Trophoblast cell (in vitro differentiated cells and primary cell): ENCODE measurements around the gene TBC1D16.

Experiments used
- DNase-seq, 2 donors: peaks; one replicate each; pipeline ENCODE4 v3.0.0-alpha.2; 2016
- H2AFZ ChIP-seq: 2 replicates; pipeline ENCODE4 v1.6.1; 2013; ENCODE audit warnings: low read length, moderate library complexity, mild to moderate bottlenecking; ENCODE audit not compliant: insufficient read depth, poor library complexity
- H2AK5ac ChIP-seq: 2 replicates; pipeline ENCODE4 v1.6.1; 2013; ENCODE audit warnings: mild to moderate bottlenecking, low read length
- H2BK120ac ChIP-seq: 2 replicates; pipeline ENCODE4 v1.6.1; 2013; ENCODE audit warnings: low read length, mild to moderate bottlenecking, moderate library complexity; ENCODE audit not compliant: insufficient read depth, poor library complexity
- H2BK12ac ChIP-seq: 2 replicates; pipeline ENCODE4 v1.6.1; 2013; ENCODE audit warnings: mild to moderate bottlenecking, low read length, moderate library complexity
- H2BK5ac ChIP-seq: 2 replicates; pipeline ENCODE4 v1.6.1; 2013; ENCODE audit warnings: low read length, low read depth, moderate library complexity, mild to moderate bottlenecking; ENCODE audit not compliant: poor library complexity
- H3K14ac ChIP-seq: 2 replicates; pipeline ENCODE4 v1.6.1; 2013; ENCODE audit warnings: mild to moderate bottlenecking, low read length
- H3K18ac ChIP-seq: 2 replicates; pipeline ENCODE4 v1.6.1; 2013; ENCODE audit warnings: mild to moderate bottlenecking, low read length
- H3K23ac ChIP-seq: 2 replicates; pipeline ENCODE4 v1.6.1; 2013; ENCODE audit warnings: low read length
- H3K27ac ChIP-seq: 2 replicates; pipeline ENCODE4 v1.5.1; 2013; ENCODE audit warnings: low read depth, mild to moderate bottlenecking, inconsistent platforms, low read length, moderate library complexity
- H3K27me3 ChIP-seq: 2 replicates; pipeline ENCODE4 v1.6.1; 2013; ENCODE audit warnings: inconsistent platforms, mild to moderate bottlenecking, low read length, moderate library complexity; ENCODE audit not compliant: insufficient read depth
- H3K36me3 ChIP-seq, 2 experiments: 1 replicate in 1 of 2; 2 replicates in 1 of 2; pipeline ENCODE4 v1.6.1; 2013; ENCODE audit warnings: low read length in 2 of 2, mild to moderate bottlenecking in 2 of 2, moderate library complexity in 1 of 2; ENCODE audit not compliant: insufficient read depth in 2 of 2, control insufficient read depth in 1 of 2
- H3K4ac ChIP-seq: 2 replicates; pipeline ENCODE4 v1.6.1; 2013; ENCODE audit warnings: low read depth, mild to moderate bottlenecking, low read length, moderate library complexity
- H3K4me1 ChIP-seq, 2 experiments: 1 replicate in 1 of 2; 2 replicates in 1 of 2; pipeline ENCODE4 v1.6.1; 2013; ENCODE audit warnings: low read length in 2 of 2, mild to moderate bottlenecking in 2 of 2, moderate library complexity in 1 of 2; ENCODE audit not compliant: insufficient read depth in 2 of 2, control insufficient read depth in 1 of 2
- H3K4me2 ChIP-seq: 2 replicates; pipeline ENCODE4 v1.6.1; 2013; ENCODE audit warnings: inconsistent platforms, mild to moderate bottlenecking, low read length, moderate library complexity
- H3K4me3 ChIP-seq: 2 replicates; pipeline ENCODE4 v1.5.1; 2013; ENCODE audit warnings: mild to moderate bottlenecking, low read depth, low read length, inconsistent platforms
- H3K79me1 ChIP-seq: one replicate; pipeline ENCODE4 v1.6.1; 2013; ENCODE audit warnings: low read length
- H3K79me2 ChIP-seq: 2 replicates; pipeline ENCODE4 v1.6.1; 2013; ENCODE audit warnings: low read length, mild to moderate bottlenecking; ENCODE audit not compliant: control insufficient read depth, insufficient read depth, poor library complexity
- H3K9ac ChIP-seq: 2 replicates; pipeline ENCODE4 v1.6.1; 2013; ENCODE audit warnings: mild to moderate bottlenecking, low read length
- H3K9me3 ChIP-seq: 2 replicates; pipeline ENCODE4 v1.6.1; 2013; ENCODE audit warnings: low read depth, mild to moderate bottlenecking, control low read depth, inconsistent platforms, low read length; ENCODE audit not compliant: insufficient read depth
- H4K12ac ChIP-seq: 2 replicates; pipeline ENCODE4 v1.6.1; 2013; ENCODE audit warnings: low read depth, mild to moderate bottlenecking, low read length, moderate library complexity
- H4K8ac ChIP-seq: 2 replicates; pipeline ENCODE4 v1.6.1; 2013; ENCODE audit warnings: low read depth, mild to moderate bottlenecking, low read length, moderate library complexity
- H4K91ac ChIP-seq: one replicate; pipeline ENCODE4 v1.6.1; 2013; ENCODE audit warnings: low read depth, mild to moderate bottlenecking, low read length, moderate library complexity
- WGBS: extraction: QIAGEN DNeasy Blood & Tissue Kit; methylation state at CpG from one replicate; pipeline ENCODE4 v1.1.7; 2013; ENCODE audit warnings: missing lambda C conversion rate; ENCODE audit not compliant: insufficient read length, insufficient coverage; ENCODE audit errors: extremely low coverage; 5-methylcytosine and 5-hydroxymethylcytosine counted together

TBC1D16 gene

DNA sequence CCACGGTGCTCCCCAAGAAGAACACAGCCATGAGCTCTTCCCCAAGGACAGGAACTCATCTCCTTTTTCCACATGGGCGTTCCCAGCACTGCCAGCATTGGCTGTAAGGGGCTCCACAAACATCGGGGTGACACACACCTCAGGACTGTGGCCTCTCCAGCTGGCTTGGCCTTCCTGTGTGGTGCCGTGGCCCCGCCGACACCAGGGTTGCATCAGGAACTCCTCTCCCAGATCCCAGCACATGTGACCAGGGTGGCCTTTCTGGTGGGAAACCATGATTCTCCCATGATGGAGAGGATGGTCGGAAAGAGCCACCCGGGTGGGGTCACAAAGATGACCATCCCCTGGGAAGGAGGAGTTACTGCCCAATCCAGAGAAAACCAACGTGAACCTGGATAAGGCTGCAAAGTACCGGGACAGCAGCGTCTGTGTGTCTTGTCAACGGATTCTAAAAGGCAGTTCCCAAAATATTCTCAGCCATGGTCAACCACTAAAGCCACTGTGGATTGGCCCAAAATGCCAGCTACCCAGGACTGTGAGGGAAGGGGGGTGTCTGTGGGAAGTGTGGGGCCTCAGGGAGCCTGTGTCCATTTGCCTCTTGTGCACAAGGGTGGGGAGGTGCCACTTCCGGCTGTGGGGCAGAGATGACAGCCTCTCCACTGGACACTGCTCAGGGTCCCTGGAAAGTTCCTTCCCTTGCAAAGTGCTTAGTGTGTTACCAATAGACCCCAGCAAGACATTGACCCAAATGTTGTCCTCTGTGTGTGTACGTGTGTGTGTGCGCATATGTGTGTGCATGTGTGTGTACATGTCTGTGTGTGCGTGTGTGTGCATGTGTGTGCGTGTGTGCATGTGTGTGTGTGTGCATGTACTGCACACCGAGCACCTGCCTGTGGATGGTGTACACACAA is 118.4 kb downstream of the TBC1D16 start:
- H3K27me3 ChIP-seq, result no peaks in the 10 kb centered on the region
- H3K79me2 ChIP-seq, result no peaks in the 10 kb centered on the region
- H3K18ac ChIP-seq, result no peak overlapping the region
- no peak overlapping the region for H2AK5ac ChIP-seq
- H3K9ac ChIP-seq, result no peak overlapping the region
- no peak overlapping the region for H3K27ac ChIP-seq
- H2AFZ ChIP-seq, result no peak overlapping the region
- no peak overlapping the region for H2BK120ac ChIP-seq
- no CpG with 5 or more reads among the region's 18 CpGs for WGBS
- no peak overlapping the region for H3K4ac ChIP-seq
- no peak overlapping the region for H4K91ac ChIP-seq
- H3K4me2 ChIP-seq, result no peak overlapping the region
- H3K14ac ChIP-seq, result no peak overlapping the region
- no peak overlapping the region for H2BK12ac ChIP-seq
- H3K23ac ChIP-seq, result no peak overlapping the region
- no peak overlapping the region for H4K12ac ChIP-seq
- peaks cover 7% of the 10 kb centered on the region for H3K9me3 ChIP-seq
- H2BK5ac ChIP-seq, result no peak overlapping the region
- H3K4me3 ChIP-seq, result no peak overlapping the region
- H3K79me1 ChIP-seq, result no peaks in the 10 kb centered on the region
- DNase-seq, result no peak
- H3K4me1 ChIP-seq, result peaks cover 5 to 6% of the 10 kb centered on the region in 2 experiments
- H4K8ac ChIP-seq, result no peak overlapping the region
- H3K36me3 ChIP-seq, result no peaks in the 10 kb centered on the region

DNA sequence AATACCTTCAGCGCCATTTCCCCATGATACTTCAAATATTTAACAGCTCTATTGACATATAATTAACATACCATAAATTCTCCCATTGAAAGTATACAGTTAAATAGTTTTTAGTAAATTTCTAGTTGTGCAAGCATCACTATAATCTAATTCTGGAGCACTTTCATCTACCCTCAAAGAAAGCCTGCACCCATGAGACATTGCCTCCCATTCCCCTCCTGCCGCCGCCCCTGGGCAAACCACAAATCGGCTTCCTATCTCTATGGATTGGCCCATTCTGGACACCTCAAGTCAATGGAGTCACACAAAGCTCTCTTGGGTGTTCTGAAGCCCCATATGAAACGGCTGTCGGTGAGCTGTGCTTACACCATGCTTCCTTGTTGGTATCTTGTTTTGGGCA is 119.2 kb downstream of the TBC1D16 start:
- Histone ChIP-seq H2BK120ac (no peak overlapping the region), H3K4ac (no peak overlapping the region), H3K4me2 (no peak overlapping the region), H4K91ac (no peak overlapping the region), H3K18ac (no peak overlapping the region), H2AK5ac (no peak overlapping the region), H2BK12ac (no peak overlapping the region), H3K4me3 (no peak overlapping the region), H3K9me3 (peaks cover 7% of the 10 kb centered on the region), H3K36me3 (no peaks in the 10 kb centered on the region), H2AFZ (no peak overlapping the region), H4K12ac (no peak overlapping the region), H3K23ac (no peak overlapping the region), H3K9ac (no peak overlapping the region), H2BK5ac (no peak overlapping the region), H3K27ac (no peak overlapping the region), H3K14ac (no peak overlapping the region), H3K79me2 (no peaks in the 10 kb centered on the region), H3K4me1 (peaks cover 5 to 6% of the 10 kb centered on the region in 2 experiments), H3K27me3 (no peaks in the 10 kb centered on the region), H3K79me1 (no peaks in the 10 kb centered on the region), H4K8ac (no peak overlapping the region)
- no CpG with 5 or more reads among the region's 6 CpGs for WGBS
- DNase-seq, result peak; percentile 37 to 75

DNA sequence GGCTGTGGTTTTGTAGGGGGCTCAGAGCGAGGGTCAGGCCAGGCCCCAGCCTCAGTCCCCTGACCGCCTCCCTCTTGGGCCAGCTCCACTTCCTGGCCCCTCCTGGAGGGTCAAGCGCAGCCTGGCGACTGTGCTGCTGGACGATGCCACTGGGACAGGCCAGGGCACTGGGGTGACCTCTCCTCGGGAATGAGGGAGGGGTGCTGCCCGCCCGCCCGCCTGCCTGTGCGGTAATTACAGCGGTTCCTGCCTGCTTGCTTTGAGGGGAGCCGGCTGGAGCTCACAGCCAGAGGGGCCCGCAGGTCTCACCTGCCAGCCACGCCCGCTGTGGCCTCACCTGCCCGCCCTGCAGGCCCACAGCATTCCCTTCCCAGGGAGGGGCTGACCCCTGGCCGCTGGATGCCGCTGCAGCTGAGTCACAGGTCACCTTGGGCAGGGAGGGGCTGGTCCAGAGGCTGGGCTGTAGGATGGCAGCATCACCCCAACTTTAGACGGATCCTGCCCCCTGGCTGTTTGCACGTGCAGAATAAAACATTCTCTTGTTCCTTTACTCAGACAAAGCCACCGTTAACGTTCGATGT is 119.7 kb downstream of the TBC1D16 start:
- H3K4me2 ChIP-seq, result no peak overlapping the region
- H2BK120ac ChIP-seq, result no peak overlapping the region
- no peak overlapping the region for H3K4ac ChIP-seq
- H2AK5ac ChIP-seq, result no peak overlapping the region
- H3K18ac ChIP-seq, result no peak overlapping the region
- H2BK5ac ChIP-seq, result no peak overlapping the region
- H2AFZ ChIP-seq, result no peak overlapping the region
- no peak overlapping the region for H3K4me3 ChIP-seq
- no peaks in the 10 kb centered on the region for H3K36me3 ChIP-seq
- WGBS, result no CpG with 5 or more reads among the region's 23 CpGs
- no peak overlapping the region for H4K8ac ChIP-seq
- H3K4me1 ChIP-seq, result peaks cover 5 to 6% of the 10 kb centered on the region in 2 experiments
- peaks cover 7% of the 10 kb centered on the region for H3K9me3 ChIP-seq
- H2BK12ac ChIP-seq, result no peak overlapping the region
- no peak overlapping the region for H3K27ac ChIP-seq
- no peaks in the 10 kb centered on the region for H3K79me2 ChIP-seq
- H4K91ac ChIP-seq, result no peak overlapping the region
- H3K79me1 ChIP-seq, result no peaks in the 10 kb centered on the region
- DNase-seq, result peak; percentile 91 to 94
- H4K12ac ChIP-seq, result no peak overlapping the region
- no peak overlapping the region for H3K9ac ChIP-seq
- no peak overlapping the region for H3K23ac ChIP-seq
- no peaks in the 10 kb centered on the region for H3K27me3 ChIP-seq
- H3K14ac ChIP-seq, result no peak overlapping the region

DNA sequence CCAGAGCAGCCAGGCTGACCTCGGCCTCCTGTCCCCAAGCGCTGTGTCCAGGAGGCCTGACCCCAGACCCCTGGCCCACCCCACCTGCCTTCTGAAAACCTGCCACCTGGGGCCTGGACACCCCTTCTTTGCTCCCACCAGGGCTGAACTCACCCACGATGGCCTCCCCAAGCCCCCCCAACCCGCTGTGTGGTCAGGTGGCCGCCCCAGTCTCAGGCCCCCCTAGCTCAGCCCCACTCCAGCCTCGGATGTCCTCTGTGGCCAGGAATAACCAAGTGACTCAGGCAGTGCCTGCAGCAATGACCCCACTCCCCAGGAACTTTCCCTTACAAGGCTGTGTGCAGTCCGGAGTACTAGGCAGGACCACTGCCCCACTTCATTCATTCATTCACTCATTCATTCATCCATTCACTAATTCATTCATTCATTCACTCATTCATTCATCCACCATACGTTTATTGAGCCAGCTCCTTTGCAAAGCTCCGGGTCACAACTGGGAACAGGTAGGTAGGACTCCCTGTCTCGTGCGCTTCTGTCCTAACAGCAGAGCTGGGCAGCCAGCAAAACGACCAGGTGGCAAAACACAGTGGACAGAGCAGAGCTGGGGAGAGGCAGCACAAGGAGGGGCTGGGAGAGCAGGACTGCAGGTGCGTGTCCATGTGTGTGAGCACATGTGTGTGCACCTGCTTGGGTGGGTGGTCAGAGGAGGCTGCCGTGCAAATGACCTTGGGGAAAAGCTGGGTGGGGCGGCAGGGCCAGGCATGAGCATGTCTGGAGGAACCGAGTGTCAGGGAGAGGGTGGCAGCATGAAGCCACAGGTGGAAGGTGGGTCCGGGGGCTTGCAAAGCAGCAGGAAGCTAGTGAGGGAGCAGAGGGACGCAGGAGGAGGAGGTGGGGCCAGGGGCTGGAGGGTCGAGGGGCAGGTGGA is 120.6 kb downstream of the TBC1D16 start:
- Histone ChIP-seq H4K91ac (no peak overlapping the region), H3K79me2 (no peaks in the 10 kb centered on the region), H4K8ac (no peak overlapping the region), H2AK5ac (no peak overlapping the region), H3K4me1 (peaks cover 5 to 6% of the 10 kb centered on the region in 2 experiments), H3K9me3 (peaks cover 7% of the 10 kb centered on the region), H3K14ac (no peak overlapping the region), H2AFZ (no peak overlapping the region), H3K79me1 (no peaks in the 10 kb centered on the region), H3K4me3 (no peak overlapping the region), H2BK12ac (no peak overlapping the region), H4K12ac (no peak overlapping the region), H3K27ac (no peak overlapping the region), H3K27me3 (no peaks in the 10 kb centered on the region), H2BK5ac (no peak overlapping the region), H3K36me3 (no peaks in the 10 kb centered on the region), H3K4ac (no peak overlapping the region), H3K9ac (no peak overlapping the region), H2BK120ac (no peak overlapping the region), H3K23ac (no peak overlapping the region), H3K18ac (no peak overlapping the region), H3K4me2 (no peak overlapping the region)
- DNase-seq, result no peak
- WGBS, result no CpG with 5 or more reads among the region's 19 CpGs
